Measurements from ENCODE around the gene CEP290.

CEP290 gene, protein sequence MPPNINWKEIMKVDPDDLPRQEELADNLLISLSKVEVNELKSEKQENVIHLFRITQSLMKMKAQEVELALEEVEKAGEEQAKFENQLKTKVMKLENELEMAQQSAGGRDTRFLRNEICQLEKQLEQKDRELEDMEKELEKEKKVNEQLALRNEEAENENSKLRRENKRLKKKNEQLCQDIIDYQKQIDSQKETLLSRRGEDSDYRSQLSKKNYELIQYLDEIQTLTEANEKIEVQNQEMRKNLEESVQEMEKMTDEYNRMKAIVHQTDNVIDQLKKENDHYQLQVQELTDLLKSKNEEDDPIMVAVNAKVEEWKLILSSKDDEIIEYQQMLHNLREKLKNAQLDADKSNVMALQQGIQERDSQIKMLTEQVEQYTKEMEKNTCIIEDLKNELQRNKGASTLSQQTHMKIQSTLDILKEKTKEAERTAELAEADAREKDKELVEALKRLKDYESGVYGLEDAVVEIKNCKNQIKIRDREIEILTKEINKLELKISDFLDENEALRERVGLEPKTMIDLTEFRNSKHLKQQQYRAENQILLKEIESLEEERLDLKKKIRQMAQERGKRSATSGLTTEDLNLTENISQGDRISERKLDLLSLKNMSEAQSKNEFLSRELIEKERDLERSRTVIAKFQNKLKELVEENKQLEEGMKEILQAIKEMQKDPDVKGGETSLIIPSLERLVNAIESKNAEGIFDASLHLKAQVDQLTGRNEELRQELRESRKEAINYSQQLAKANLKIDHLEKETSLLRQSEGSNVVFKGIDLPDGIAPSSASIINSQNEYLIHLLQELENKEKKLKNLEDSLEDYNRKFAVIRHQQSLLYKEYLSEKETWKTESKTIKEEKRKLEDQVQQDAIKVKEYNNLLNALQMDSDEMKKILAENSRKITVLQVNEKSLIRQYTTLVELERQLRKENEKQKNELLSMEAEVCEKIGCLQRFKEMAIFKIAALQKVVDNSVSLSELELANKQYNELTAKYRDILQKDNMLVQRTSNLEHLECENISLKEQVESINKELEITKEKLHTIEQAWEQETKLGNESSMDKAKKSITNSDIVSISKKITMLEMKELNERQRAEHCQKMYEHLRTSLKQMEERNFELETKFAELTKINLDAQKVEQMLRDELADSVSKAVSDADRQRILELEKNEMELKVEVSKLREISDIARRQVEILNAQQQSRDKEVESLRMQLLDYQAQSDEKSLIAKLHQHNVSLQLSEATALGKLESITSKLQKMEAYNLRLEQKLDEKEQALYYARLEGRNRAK (N-terminal part only)

DNA sequence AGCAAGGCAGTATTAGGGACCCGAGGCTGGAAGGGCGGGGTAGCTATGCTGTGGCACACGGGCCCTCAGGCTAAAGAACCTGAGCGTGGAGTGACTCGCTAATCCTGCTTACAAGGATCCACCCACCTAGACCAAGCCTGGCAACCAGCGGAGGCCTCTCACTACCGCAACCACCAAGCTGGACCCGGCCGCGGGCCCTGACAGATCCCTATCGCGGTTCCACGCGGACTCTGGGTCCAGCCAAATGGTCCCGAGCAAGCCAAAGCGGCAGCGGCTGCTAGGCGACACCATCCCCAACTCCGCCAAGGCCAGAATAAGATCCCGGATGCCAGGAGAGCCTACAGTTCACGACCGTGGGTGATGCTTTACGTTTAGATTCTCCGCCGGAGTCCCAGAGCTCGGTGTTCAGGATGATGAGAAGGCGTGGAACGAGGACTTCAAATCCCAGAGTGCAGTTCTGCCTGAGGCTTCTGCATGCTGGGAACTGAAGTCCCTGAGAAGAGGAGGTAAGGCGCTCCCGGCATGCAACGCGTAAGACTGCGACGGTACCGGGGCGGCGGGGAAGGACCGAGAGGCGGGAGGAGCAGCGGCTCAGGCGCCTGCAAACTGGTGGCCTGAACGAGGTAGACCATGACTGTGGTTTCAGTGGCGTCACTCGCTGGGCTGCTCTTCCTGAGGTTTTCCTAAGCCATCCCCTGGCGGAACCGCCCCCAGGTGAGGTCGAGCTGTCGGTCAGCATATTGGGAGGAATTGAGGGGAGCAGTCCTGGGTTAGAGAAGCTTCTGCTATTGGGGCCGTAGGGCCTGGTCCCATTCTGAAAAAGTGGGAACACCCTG, at the start of gene CEP290, which contains the start of gene TMTC3:
Gene CEP290 (minus strand): TSS at position 315 of the 836 bp plus-strand sequence. CDS start 781 bp downstream, outside the sequence.
Gene TMTC3 (plus strand): TSS at position 534 of the 836 bp plus-strand sequence. CDS start 6,009 bp downstream, outside the sequence.
- peak; percentile 82 for DNase-seq (ENCODE audit: low read depth)

DNA sequence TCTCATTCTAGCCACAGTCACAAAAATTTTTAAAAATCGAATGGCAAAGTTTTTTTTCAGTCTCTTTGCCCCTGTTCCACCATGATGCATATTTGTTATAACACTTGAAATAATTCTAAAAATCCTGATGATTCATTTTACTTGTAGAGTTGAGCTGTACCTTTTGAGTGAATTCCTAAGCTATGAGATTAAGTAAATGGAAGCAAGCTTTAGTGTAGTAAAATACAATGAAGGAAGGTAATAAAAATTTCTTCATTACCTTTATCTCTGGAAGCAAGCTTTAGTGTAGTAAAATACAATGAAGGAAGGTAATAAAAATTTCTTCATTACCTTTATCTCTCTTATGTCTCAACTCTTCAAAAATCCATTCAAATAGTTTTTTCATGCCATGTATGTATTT, 46.3 kb upstream of the CEP290 start:
- DNase-seq (ENCODE audit: low read depth) = no peak

DNA sequence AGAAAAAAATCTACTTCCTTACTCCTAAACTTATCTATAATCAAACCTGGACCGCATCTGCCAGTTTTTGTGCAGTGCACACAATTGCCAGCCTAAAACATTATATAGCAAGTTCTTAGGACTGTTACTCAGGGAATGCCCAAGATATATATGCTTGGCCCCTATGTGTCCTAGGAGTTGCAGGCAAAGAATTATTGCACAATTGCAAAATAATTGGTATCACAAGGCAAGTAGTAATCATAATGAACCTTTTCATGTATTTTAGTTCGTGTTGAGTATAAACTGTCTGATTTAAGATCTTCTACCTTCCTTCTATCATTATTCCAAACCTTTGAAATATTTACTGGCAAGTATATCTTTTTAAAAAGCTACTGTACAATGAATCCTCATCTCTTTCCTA, 45.7 kb upstream of the CEP290 start:
- no peak for DNase-seq (ENCODE audit: low read depth)

DNA sequence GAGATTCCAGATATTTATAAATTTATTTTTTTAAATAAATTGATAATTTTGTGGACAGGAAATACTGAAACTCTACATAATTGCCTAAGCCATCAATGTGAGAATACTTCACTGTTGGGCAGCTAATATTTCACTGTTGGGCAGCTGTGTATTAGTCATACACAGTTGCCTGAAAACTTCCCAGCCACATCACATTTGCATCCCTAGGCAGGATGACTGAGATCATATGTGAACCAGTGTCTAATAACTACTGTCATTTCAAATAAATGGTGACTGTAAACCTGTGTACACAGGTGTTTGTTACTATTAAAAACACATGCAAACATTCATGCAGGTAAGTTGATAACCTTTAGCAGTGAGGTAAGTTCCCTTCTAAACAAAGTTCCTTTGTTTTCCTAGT, 44.1 kb upstream of the CEP290 start:
- DNase-seq (ENCODE audit: low read depth) = no peak

DNA sequence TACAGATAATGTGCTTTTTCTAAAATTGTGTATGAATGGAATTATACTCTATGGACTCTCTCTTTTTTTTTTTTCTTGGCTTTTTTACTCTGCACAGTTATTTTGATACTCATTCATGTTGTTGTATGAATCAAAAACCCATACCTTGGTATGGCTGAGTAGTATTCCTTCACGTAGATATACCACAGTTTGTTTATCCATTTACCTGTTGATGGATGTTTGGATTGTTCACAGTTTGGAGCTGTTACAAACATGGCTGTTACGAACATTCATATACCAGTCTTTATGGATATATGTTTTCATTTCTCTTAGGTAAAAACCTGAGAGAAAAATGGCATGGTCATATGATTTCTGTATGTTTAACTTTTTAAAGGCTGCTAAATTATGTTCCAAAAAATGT, 43.4 kb upstream of the CEP290 start:
- no peak for DNase-seq (ENCODE audit: low read depth)

DNA sequence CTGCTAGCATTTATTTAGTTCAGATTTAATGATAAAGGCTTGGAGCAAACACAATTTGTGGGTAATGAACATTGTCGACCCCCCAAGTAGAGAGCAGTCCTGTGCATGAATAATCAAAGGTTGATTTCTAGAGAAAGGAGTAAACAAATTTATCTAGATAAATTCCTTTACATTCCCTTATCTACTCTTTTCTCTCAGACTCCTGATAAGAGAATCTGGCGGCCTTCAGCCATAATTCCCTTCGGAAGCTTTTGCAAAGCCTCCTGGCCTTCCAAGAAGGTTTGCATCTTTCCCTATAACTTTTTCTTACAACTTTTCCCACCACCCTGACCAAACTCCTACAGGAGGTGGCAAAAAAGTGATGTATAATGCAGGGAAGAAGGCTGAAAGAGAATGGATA, 42.3 kb upstream of the CEP290 start:
- no peak for DNase-seq (ENCODE audit: low read depth)

DNA sequence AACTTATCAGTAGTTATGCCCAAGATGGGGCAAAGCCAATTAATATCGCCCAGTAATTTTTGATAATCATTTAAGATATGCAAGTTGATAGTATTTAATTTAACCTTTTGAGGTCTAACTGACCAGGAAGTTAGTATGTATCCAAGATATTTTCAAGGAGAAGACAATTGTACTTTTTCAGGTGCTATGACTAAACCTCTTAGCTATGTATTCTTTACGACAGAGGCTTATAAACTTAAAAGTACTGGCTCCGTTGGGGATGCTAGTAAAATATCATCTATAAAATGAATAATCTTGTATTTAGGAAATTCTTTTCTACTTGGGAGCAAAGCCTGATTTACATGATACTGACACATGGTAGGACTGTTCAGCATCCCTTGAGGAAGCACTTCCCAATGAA, 40.5 kb upstream of the CEP290 start:
- no peak for DNase-seq (ENCODE audit: low read depth)

DNA sequence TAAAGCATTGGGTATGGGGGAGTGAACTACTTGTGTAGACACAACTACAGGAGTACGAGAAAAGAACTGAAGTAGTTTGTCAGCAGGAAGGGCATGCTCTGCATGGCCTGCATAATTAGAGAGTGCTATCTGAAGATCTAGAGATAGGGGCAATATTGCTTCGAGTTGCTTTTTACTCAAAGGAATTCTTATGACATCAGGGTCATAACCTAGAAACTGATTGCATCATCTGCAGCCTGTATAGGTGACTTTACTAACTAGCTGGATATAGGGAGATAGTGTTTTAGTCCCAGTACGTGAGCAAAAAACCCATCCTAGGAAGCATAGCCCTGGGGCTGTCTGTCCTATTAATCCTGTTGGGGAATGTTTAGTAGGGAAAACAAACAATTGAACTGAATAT, 40.0 kb upstream of the CEP290 start:
- no peak for DNase-seq (ENCODE audit: low read depth)

DNA sequence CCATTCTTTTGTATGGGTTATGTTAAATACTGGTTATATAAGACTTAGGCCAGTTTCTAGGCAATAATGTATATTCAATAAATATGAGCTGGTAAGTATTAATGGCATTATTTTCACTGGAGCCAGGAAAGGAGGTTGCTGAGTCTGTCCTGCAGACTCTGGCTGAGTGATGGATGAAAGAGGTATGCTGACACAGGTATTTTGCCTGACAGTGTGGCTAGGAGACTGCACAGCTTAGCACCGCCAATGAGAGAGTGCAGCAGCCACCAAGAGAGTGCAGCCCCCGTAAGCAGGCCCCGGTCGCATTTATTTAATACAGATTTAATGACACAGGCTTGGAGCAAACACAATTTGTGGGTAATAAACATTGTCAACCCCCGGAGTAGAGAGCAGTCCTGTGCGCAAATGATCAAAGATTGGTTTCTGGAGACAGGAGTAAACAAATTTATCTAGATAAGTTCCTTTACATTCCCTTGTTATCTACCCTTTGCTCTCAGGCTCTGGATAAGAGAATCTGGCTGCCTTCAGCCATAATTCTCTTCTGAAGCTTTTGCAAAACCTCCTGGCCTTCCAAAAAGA, 37.6 kb upstream of the CEP290 start:
- DNase-seq (ENCODE audit: low read depth) = no peak

DNA sequence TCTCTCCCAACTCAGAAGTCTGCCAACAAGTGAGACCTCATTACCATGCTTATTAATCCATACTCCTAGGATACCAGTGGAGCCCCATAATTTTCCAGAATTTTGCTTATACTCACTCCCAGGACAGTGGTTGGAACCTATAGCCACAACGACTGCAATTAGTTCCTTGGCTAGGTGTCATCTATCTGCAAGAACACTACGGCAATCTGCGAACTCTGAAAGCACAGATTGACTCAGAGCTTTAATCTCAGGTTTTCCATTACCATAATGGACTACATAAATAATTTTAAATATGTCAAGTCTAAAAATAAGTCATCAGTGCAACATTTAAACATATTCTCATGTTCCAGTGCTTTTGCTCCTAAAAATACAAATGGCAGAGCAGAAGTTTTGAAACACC, 33.7 kb upstream of the CEP290 start:
- DNase-seq (ENCODE audit: low read depth) = no peak

DNA sequence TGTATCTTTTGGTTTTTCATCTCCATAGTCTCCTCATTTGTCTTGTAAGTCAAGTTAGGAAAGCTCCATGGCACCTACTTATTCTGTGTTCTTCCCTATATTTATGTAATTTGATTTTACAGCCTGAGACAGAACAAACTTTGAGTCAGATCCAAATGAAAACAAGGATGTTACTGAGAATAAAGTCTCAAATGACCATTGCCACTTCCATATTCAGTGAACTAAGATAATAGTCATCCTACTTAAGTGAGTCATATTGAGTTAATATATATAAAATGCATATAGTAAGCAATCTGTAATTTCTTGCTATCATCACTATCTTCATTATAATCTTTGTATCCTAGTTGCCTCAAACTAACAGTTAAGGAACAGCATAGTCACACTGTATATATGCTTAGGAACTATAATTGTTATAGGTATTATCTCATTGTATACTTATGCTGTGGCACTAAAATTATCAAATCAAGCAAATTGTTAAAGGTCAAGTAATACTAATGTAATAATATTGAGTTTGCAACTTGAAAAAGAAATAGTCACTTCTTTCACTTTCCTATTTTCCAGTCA, 31.0 kb upstream of the CEP290 start:
- DNase-seq (ENCODE audit: low read depth) = no peak

DNA sequence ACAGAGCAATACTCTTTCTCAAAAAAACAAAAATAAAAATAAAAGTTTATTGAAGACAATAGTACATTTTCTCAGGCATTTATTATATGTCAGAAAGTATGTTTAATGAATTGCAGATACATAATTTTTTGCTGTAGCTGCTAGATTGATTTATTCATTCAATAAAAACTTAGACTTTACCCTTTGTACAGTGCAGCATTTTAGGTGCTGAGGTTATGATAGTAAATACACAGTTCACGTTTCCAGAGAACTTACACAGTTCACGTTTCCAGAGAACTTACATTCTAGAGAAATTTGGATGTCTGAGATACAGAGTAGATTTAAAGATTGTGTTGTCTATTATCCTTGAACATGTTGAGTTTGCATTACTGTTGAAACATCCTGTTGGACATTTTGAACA, 25.5 kb upstream of the CEP290 start:
- no peak for DNase-seq (ENCODE audit: low read depth)

DNA sequence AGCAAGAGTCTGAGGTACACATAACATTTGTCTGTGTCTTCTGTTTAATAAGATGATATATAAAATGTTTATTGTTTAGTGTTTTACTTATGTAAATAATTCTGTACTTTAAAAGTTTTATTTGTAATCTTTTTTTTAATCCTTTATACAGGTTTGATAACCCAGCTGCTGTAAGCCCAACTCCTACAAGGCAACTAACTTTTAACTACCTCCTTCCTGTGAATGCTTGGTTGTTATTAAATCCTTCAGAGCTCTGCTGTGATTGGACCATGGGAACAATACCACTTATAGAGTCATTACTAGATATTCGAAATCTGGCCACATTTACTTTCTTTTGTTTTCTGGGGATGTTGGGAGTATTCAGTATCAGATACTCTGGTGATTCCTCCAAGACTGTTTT, 24.3 kb upstream of the CEP290 start:
- no peak for DNase-seq (ENCODE audit: low read depth)

DNA sequence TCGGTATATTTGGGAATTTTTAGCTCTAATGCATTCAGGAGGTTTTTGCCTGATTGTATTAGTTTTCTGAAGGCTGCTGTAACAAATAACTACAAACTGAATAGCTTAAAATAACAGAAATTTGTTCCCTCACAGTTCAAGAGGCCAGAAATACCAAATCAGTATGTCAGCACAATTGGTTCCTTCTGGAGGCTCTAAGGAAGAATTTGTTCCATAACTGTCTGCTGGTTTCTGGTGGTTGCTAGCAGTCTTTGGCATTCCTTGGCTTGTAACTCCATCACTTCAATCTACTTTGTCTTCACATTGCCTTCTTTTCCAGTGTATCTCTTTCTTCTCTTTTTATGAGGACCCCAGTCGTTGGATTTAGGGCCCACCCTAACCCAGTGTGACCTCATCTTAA, 21.5 kb upstream of the CEP290 start:
- DNase-seq (ENCODE audit: low read depth) = no peak

DNA sequence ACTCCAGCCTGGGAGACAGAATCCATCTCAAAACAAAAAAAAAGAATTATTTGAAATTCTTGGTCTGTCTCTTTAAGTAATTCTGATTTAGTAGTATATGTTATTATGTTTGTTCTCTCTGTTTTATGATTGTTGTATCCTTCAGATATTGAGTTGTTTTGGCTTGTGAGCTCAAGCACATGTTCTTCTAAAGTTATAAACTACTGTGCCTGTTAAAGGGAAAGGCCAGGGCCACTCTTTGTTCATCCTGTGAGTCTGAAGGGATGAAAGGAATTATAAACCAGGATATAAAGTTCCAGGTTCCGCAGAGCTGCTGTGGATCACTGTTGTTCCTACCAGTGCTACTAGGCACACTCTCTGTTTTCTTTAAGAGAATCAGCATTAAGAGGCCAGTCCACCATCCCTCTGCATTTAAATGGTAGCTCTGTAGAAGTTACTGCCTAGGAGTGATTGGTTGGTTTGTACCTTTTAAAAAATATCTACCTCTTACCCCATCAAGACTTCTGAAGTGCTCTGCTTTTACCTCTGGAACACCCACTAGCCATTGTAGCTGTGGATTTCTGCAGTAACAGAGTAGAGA, 14.3 kb upstream of the CEP290 start:
- no peak for DNase-seq (ENCODE audit: low read depth)

DNA sequence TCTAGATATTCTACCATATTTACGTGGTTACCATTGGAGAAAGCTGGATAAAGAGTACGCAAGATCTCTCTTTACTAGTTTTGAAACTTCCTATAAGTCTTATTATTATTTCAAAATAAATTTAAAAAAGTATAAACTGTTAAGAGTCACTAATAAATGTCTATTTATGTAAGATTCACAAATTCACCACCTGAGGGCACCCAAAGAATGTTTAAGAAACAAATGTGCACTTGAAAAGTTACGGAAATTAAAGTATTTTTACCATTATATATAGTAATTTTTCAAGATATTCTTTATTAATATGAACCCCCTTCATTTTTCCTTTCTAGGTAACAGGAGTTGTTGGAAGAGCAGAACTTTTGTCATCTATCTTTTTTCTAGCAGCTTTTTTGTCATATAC, 12.1 kb upstream of the CEP290 start:
- DNase-seq (ENCODE audit: low read depth) = no peak

DNA sequence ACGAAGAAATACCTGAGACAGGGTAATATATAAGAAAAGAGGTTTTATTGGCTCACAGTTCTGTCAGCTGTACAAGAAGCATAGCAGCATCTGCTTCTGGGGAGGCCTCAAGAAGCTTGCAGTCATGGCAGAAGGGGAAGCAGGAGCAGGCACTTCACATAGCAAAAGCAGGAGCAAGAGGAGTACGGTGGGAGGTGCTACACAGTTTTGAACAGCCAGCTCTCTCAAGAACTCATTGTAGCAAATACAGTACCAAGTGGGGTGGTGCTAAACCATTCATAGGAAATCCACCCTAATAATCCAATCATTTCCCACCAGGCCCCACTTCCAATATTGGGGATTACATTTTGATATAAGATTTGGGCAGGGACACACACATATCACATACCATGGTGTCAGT, 8.2 kb upstream of the CEP290 start:
- DNase-seq (ENCODE audit: low read depth) = no peak

DNA sequence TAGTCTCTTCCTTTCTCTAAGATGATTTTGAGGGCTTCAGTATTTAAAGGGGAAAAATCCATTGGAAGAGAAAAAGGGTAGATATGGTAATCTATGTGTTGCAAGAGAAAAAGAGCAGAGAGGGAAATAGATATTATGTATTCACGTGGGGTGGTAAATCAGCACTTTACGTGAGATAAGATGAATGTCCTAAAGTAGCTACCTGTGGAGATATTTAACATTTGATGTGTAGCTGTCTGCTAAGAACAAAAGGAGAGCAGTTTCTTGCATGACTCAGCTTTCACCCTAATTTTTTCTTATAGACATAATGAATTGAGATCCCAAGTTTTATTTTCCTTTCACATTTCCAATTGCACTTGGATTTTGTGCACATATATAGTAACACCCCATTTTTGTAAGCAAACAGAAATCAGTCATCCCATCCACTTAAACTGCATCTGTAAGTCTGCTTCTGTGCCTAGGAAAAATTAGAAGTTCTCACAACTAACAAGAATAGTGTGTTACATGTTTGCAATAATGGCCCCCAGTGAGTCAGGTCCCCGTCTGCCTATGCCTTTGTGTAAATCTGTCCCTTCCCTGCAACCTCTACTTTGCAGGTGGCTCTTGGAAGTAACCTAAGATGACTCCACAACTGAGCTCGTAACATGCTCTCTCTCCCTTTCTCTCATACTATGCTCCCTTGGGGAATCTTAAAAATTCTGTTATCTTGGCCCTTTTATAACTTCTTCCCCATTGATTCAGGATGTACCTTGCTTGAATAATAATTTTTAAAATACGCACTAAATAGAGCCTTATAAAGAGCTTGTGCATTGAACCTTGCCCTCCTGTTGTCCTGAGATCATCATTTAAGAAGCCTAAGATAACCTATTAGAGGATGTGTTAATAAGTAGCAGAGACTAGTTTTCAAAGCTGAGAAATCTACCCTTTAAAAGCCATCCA, 3.9 kb upstream of the CEP290 start:
- no peak for DNase-seq (ENCODE audit: low read depth)
